ENCODE measurements around the gene DNAH5.

The DNAH5 gene

GRCh38 chr5:13921578-13921977, 22.9 kb downstream of the DNAH5 start:
- DNase-seq (ENCODE audit: low read depth): no peak
- no peak for TF ChIP-seq CTCF (IDR thresholded peaks at IDR 0.05; ENCODE audit: low read length, missing control alignments)
- H3K4me3 ChIP-seq (replicated peaks; ENCODE audit: low read depth, low read length): no peak overlapping the region

GRCh38 chr5:13919786-13920185, 24.7 kb downstream of the DNAH5 start:
- H3K4me3 ChIP-seq (replicated peaks; ENCODE audit: low read depth, low read length): no peak overlapping the region
- TF ChIP-seq CTCF (IDR thresholded peaks at IDR 0.05; ENCODE audit: low read length, missing control alignments): no peak
- no peak for DNase-seq (ENCODE audit: low read depth)

- no peak for DNase-seq (ENCODE audit: low read depth)
- no peak overlapping the region for H3K4me3 ChIP-seq (replicated peaks; ENCODE audit: low read depth, low read length)
- no peak for TF ChIP-seq CTCF (IDR thresholded peaks at IDR 0.05; ENCODE audit: low read length, missing control alignments)
These were observed 25.4 kb downstream of the DNAH5 start for GRCh38 chr5:13919087-13919486.

- no peak for DNase-seq (ENCODE audit: low read depth)
- no peak for TF ChIP-seq CTCF (IDR thresholded peaks at IDR 0.05; ENCODE audit: low read length, missing control alignments)
- H3K4me3 ChIP-seq (replicated peaks; ENCODE audit: low read depth, low read length): no peak overlapping the region
These were observed 27.4 kb downstream of the DNAH5 start for GRCh38 chr5:13917061-13917460.

GRCh38 chr5:13913962-13914361, 30.5 kb downstream of the DNAH5 start:
- TF ChIP-seq CTCF (IDR thresholded peaks at IDR 0.05; ENCODE audit: low read length, missing control alignments): no peak
- H3K4me3 ChIP-seq (replicated peaks; ENCODE audit: low read depth, low read length): no peak overlapping the region
- DNase-seq (ENCODE audit: low read depth): no peak

GRCh38 chr5:13910637-13911288, 33.7 kb downstream of the DNAH5 start:
- TF ChIP-seq CTCF (IDR thresholded peaks at IDR 0.05; ENCODE audit: low read length, missing control alignments): no peak
- DNase-seq (ENCODE audit: low read depth): no peak
- H3K4me3 ChIP-seq (replicated peaks; ENCODE audit: low read depth, low read length): no peak overlapping the region

- DNase-seq (ENCODE audit: low read depth): no peak
- no peak for TF ChIP-seq CTCF (IDR thresholded peaks at IDR 0.05; ENCODE audit: low read length, missing control alignments)
- H3K4me3 ChIP-seq (replicated peaks; ENCODE audit: low read depth, low read length): no peak overlapping the region
These were observed 34.3 kb downstream of the DNAH5 start for GRCh38 chr5:13910201-13910600.
